ENCODE data around the gene PRAMEF33. TPM values are rescaled to one million over a fixed set of nuclear protein-coding genes. Genes with fewer than 3 reads are reported as not detected.
"Not testable (repeated sequence)": the region's sequence is repeated elsewhere in the genome, so short reads cannot be mapped to it uniquely, and the experiment has no call there.

The PRAMEF33 gene
- total RNA-seq (2014; rRNA removed; shearing (Covaris generic)) = not detected in 2 replicates

- not testable (repeated sequence) for DNase-seq (ENCODE audit: low read depth)
Observed at GRCh38 chr1:13303239-13303638, at the start of gene PRAMEF33. TSS of gene PRAMEF33 (plus strand) at chr1:13303539. CDS start at chr1:13305955, 2,416 bp downstream.

- not testable (repeated sequence) for DNase-seq (ENCODE audit: low read depth)
Observed at GRCh38 chr1:13253898-13254297, 49.4 kb upstream of the PRAMEF33 start, which contains the start of gene PRAMEF5. TSS of gene PRAMEF5 (plus strand) at chr1:13254198. CDS start at chr1:13259269, 5,071 bp downstream.

- not testable (repeated sequence) for DNase-seq (ENCODE audit: low read depth)
Observed at GRCh38 chr1:13265124-13265523, 38.2 kb upstream of the PRAMEF33 start.

- DNase-seq (ENCODE audit: low read depth) = not testable (repeated sequence)
Observed at GRCh38 chr1:13277016-13277415, 26.3 kb upstream of the PRAMEF33 start.

- not testable (repeated sequence) for DNase-seq (ENCODE audit: low read depth)
Observed at GRCh38 chr1:13279617-13280016, 23.7 kb upstream of the PRAMEF33 start.

- DNase-seq (ENCODE audit: low read depth) = not testable (repeated sequence)
Observed at GRCh38 chr1:13285037-13285436, 18.3 kb upstream of the PRAMEF33 start, which contains the start of gene PRAMEF8. TSS of gene PRAMEF8 (minus strand) at chr1:13285137. CDS start at chr1:13284091, 1,046 bp downstream.

- not testable (repeated sequence) for DNase-seq (ENCODE audit: low read depth)
Observed at GRCh38 chr1:13289030-13289429, 14.3 kb upstream of the PRAMEF33 start.

GRCh38 chr1:13297216-13297931 is 6.0 kb upstream of the PRAMEF33 start:
- DNase-seq (ENCODE audit: low read depth) = not testable (repeated sequence)

GRCh38 chr1:13298699-13299098 is 4.6 kb upstream of the PRAMEF33 start:
- DNase-seq (ENCODE audit: low read depth) = not testable (repeated sequence)

- DNase-seq (ENCODE audit: low read depth) = not testable (repeated sequence)
Observed at GRCh38 chr1:13302197-13302596, 1.1 kb upstream of the PRAMEF33 start.

GRCh38 chr1:13315281-13315680 is 11.9 kb downstream of the PRAMEF33 start, which contains the start of gene PRAMEF15:
TSS of gene PRAMEF15 (plus strand) at chr1:13315581. CDS start at chr1:13318408, 2,827 bp downstream.
- not testable (repeated sequence) for DNase-seq (ENCODE audit: low read depth)

GRCh38 chr1:13342496-13342895 is 39.2 kb downstream of the PRAMEF33 start:
- DNase-seq (ENCODE audit: low read depth) = not testable (repeated sequence)

GRCh38 chr1:13347034-13347433 is 43.7 kb downstream of the PRAMEF33 start, which contains the start of gene PRAMEF14:
TSS of gene PRAMEF14 (minus strand) at chr1:13347134. CDS start at chr1:13345314, 1,820 bp downstream.
- DNase-seq (ENCODE audit: low read depth) = not testable (repeated sequence)

- not testable (repeated sequence) for DNase-seq (ENCODE audit: low read depth)
Observed at GRCh38 chr1:13353476-13353875, 50.1 kb downstream of the PRAMEF33 start.

GRCh38 chr1:13354475-13354874 is 51.1 kb downstream of the PRAMEF33 start:
- not testable (repeated sequence) for DNase-seq (ENCODE audit: low read depth)

GRCh38 chr1:13356774-13357173 is 53.4 kb downstream of the PRAMEF33 start:
- peak; percentile 48 for DNase-seq (ENCODE audit: low read depth)

Other genes with a start within 250 kb of the PRAMEF33 start
- not detected in 2 replicates for gene PRAMEF27, start 247.0 kb upstream of the PRAMEF33 start, total RNA-seq (2014; rRNA removed; shearing (Covaris generic))
- gene HNRNPCL3, start 242.8 kb upstream of the PRAMEF33 start, total RNA-seq (2014; rRNA removed; shearing (Covaris generic)) = not detected in 2 replicates
- not detected in 2 replicates for gene PRAMEF25, start 232.8 kb upstream of the PRAMEF33 start, total RNA-seq (2014; rRNA removed; shearing (Covaris generic))
- not detected in 2 replicates for gene HNRNPCL2, start 186.7 kb upstream of the PRAMEF33 start, total RNA-seq (2014; rRNA removed; shearing (Covaris generic))
- not detected in 2 replicates for gene PRAMEF26, start 147.5 kb upstream of the PRAMEF33 start, total RNA-seq (2014; rRNA removed; shearing (Covaris generic))
- gene HNRNPCL4, start 137.9 kb upstream of the PRAMEF33 start, total RNA-seq (2014; rRNA removed; shearing (Covaris generic)) = not detected in 2 replicates
- not detected in 2 replicates for gene PRAMEF9, start 131.7 kb upstream of the PRAMEF33 start, total RNA-seq (2014; rRNA removed; shearing (Covaris generic))
- gene PRAMEF13, start 102.1 kb upstream of the PRAMEF33 start, total RNA-seq (2014; rRNA removed; shearing (Covaris generic)) = not detected in 2 replicates
- not detected in 2 replicates for gene PRAMEF18, start 77.4 kb upstream of the PRAMEF33 start, total RNA-seq (2014; rRNA removed; shearing (Covaris generic))
- not detected in 2 replicates for gene PRAMEF5, start 49.3 kb upstream of the PRAMEF33 start, total RNA-seq (2014; rRNA removed; shearing (Covaris generic))
- not detected in 2 replicates for gene PRAMEF8, start 18.4 kb upstream of the PRAMEF33 start, total RNA-seq (2014; rRNA removed; shearing (Covaris generic))
- gene PRAMEF15, start 12.0 kb downstream of the PRAMEF33 start, total RNA-seq (2014; rRNA removed; shearing (Covaris generic)) = not detected in 2 replicates
- not detected in 2 replicates for gene PRAMEF14, start 43.6 kb downstream of the PRAMEF33 start, total RNA-seq (2014; rRNA removed; shearing (Covaris generic))
- gene PRAMEF19, start 68.4 kb downstream of the PRAMEF33 start, total RNA-seq (2014; rRNA removed; shearing (Covaris generic)) = not detected in 2 replicates
- gene PRAMEF17, start 86.1 kb downstream of the PRAMEF33 start, total RNA-seq (2014; rRNA removed; shearing (Covaris generic)) = not detected in 2 replicates
- not detected in 2 replicates for gene PRAMEF20, start 106.9 kb downstream of the PRAMEF33 start, total RNA-seq (2014; rRNA removed; shearing (Covaris generic))
- gene LRRC38, start 210.5 kb downstream of the PRAMEF33 start, total RNA-seq (2014; rRNA removed; shearing (Covaris generic)) = not detected in 2 replicates

Data from Daoy (cell line).